Neural cell (in vitro differentiated cells): ENCODE measurements around the gene TMSB4X.

Experiments
- CTCF ChIP-seq: fragments of 450-650 bp; IDR thresholded peaks from 2 replicates; pipeline ENCODE4 v1.5.1; 2014; ENCODE audit warnings: antibody characterized with exemption, mild to moderate bottlenecking, moderate library complexity; ENCODE audit not compliant: poor library complexity, severe bottlenecking
- EP300 ChIP-seq: fragments of 450-650 bp; conservative IDR thresholded peaks from 2 replicates; pipeline ENCODE4 v1.6.1; 2014; ENCODE audit warnings: antibody characterized with exemption, mild to moderate bottlenecking, moderate library complexity; ENCODE audit not compliant: poor library complexity, severe bottlenecking
- EZH2 ChIP-seq: fragments of 200-600, 300-800 bp; shearing (Covaris generic), sonication (generic); IDR thresholded peaks from 2 replicates; pipeline ENCODE4 v1.6.1; 2014; ENCODE audit warnings: antibody characterized with exemption, low read length, borderline replicate concordance, mild to moderate bottlenecking; ENCODE audit not compliant: insufficient read depth, poor library complexity, severe bottlenecking

GRCh38 chrX:12948495-12948894 is 26.4 kb upstream of the TMSB4X start:
- TF ChIP-seq EZH2 (no peak), CTCF (no peak), EP300 (no peak)
